ENCODE data around the gene ATP6V1G1.

The ATP6V1G1 gene

DNA sequence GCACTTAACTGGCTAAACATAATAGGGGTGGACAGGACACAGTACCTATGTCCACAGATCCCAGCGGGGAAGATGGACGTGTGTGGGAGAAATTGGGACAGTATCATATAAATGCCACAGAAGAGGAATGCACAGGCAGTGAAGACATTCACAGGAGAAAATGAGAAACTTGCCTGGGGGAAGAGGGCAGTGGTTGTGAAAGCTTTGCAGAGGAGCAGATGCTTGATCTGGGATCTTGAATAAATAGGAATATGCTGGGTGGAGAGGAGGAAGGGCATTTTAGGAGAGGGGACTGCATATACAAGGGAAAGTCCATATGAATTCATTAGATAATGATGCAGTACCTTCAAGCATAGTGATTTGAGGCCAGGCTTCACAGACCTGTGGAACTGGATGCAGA, 37.1 kb downstream of the ATP6V1G1 start:
- H3K4ac ChIP-seq (ENCODE audit: low read length): no peak overlapping the region
- no peaks in the 10 kb centered on the region for H3K4me1 ChIP-seq (ENCODE audit: control insufficient read depth in 2 of 2, insufficient read depth in 1 of 2, low read depth in 1 of 2, low read length in 2 of 2)

GRCh38 chr9:114626415-114627020, 38.9 kb downstream of the ATP6V1G1 start:
- H3K9me3 ChIP-seq (replicated peaks in 1 of 2; ENCODE audit: control insufficient read depth in 2 of 2, insufficient read depth in 1 of 2, low read depth in 1 of 2, low read length in 2 of 2): no peaks in the 10 kb centered on the region
- no peak overlapping the region for H2BK120ac ChIP-seq (ENCODE audit: low read depth, low read length)
- H3K27ac ChIP-seq (replicated peaks; ENCODE audit: low read length): no peak overlapping the region
- no peak overlapping the region for H2AFZ ChIP-seq (ENCODE audit: low read length)
- no peak overlapping the region for H3K4me3 ChIP-seq (ENCODE audit: low read length in 2 of 2)
- no CpG with 5 or more reads among the region's 4 CpGs for WGBS, 2 donors (ENCODE audit: extremely low coverage in 2 of 2, insufficient read length in 2 of 2, insufficient replicate concordance in 1 of 2)
- H3K27me3 ChIP-seq (ENCODE audit: control insufficient read depth in 3 of 3, insufficient read depth in 3 of 3, low read depth in 1 of 3, low read length in 3 of 3): no peaks in the 10 kb centered on the region
- no peak overlapping the region for H2BK15ac ChIP-seq (ENCODE audit: low read length)
- H4K8ac ChIP-seq (ENCODE audit: low read depth, low read length): no peak overlapping the region
- no peaks in the 10 kb centered on the region for H3K79me1 ChIP-seq (ENCODE audit: low read depth, low read length)
- H3K23ac ChIP-seq (ENCODE audit: low read depth, low read length, poor library complexity): no peak overlapping the region
- H2BK12ac ChIP-seq (ENCODE audit: low read length): no peak overlapping the region
- peaks cover 0 to 5% of the 10 kb centered on the region in 2 donors for H3K36me3 ChIP-seq (replicated peaks in 1 of 2; ENCODE audit: control insufficient read depth in 2 of 2, insufficient read depth in 2 of 2, low read length in 2 of 2)
- no peak overlapping the region for H4K91ac ChIP-seq (ENCODE audit: low read depth, low read length, poor library complexity)
- no peak overlapping the region for H2AK5ac ChIP-seq (ENCODE audit: low read depth, low read length)
- no peak overlapping the region for H3K14ac ChIP-seq (ENCODE audit: low read length)
- H3K9ac ChIP-seq (ENCODE audit: low read depth, low read length, poor library complexity): no peak overlapping the region
- no peak overlapping the region for H3K4me2 ChIP-seq (ENCODE audit: insufficient read depth, low read length, poor library complexity, severe bottlenecking)
- no peak overlapping the region for H3K4ac ChIP-seq (ENCODE audit: low read length)
- no peak overlapping the region for H2BK5ac ChIP-seq (ENCODE audit: low read length)
- no peaks in the 10 kb centered on the region for H3K4me1 ChIP-seq (ENCODE audit: control insufficient read depth in 2 of 2, insufficient read depth in 1 of 2, low read depth in 1 of 2, low read length in 2 of 2)
- no peak for DNase-seq (ENCODE audit: low spot score)
- H3K18ac ChIP-seq (ENCODE audit: low read length): no peak overlapping the region

More for the DNA sequence above, 37.1 kb downstream of the ATP6V1G1 start:
- H3K23ac ChIP-seq (ENCODE audit: low read depth, low read length, poor library complexity): no peak overlapping the region
- no peak overlapping the region for H2AK5ac ChIP-seq (ENCODE audit: low read depth, low read length)
- no peak overlapping the region for H2AFZ ChIP-seq (ENCODE audit: low read length)
- H3K27ac ChIP-seq (replicated peaks; ENCODE audit: low read length): no peak overlapping the region
- H4K91ac ChIP-seq (ENCODE audit: low read depth, low read length, poor library complexity): no peak overlapping the region
- H3K4me3 ChIP-seq (ENCODE audit: low read length in 2 of 2): no peak overlapping the region
- H3K4me2 ChIP-seq (ENCODE audit: insufficient read depth, low read length, poor library complexity, severe bottlenecking): no peak overlapping the region
- H3K14ac ChIP-seq (ENCODE audit: low read length): no peak overlapping the region
- no peak overlapping the region for H3K18ac ChIP-seq (ENCODE audit: low read length)
- no peaks in the 10 kb centered on the region for H3K79me1 ChIP-seq (ENCODE audit: low read depth, low read length)
- DNase-seq (ENCODE audit: low spot score): no peak
- H4K8ac ChIP-seq (ENCODE audit: low read depth, low read length): no peak overlapping the region
- H3K36me3 ChIP-seq (replicated peaks in 1 of 2; ENCODE audit: control insufficient read depth in 2 of 2, insufficient read depth in 2 of 2, low read length in 2 of 2): peaks cover 0 to 5% of the 10 kb centered on the region in 2 donors
- no peaks in the 10 kb centered on the region for H3K9me3 ChIP-seq (replicated peaks in 1 of 2; ENCODE audit: control insufficient read depth in 2 of 2, insufficient read depth in 1 of 2, low read depth in 1 of 2, low read length in 2 of 2)
- no peak overlapping the region for H2BK15ac ChIP-seq (ENCODE audit: low read length)
- no peaks in the 10 kb centered on the region for H3K27me3 ChIP-seq (ENCODE audit: control insufficient read depth in 3 of 3, insufficient read depth in 3 of 3, low read depth in 1 of 3, low read length in 3 of 3)
- no peak overlapping the region for H2BK120ac ChIP-seq (ENCODE audit: low read depth, low read length)
- no peak overlapping the region for H2BK5ac ChIP-seq (ENCODE audit: low read length)
- no peak overlapping the region for H3K9ac ChIP-seq (ENCODE audit: low read depth, low read length, poor library complexity)
- no CpG with 5 or more reads among the region's 2 CpGs for WGBS, 2 donors (ENCODE audit: extremely low coverage in 2 of 2, insufficient read length in 2 of 2, insufficient replicate concordance in 1 of 2)
- H2BK12ac ChIP-seq (ENCODE audit: low read length): no peak overlapping the region

GRCh38 chr9:114627553-114627952, 40.0 kb downstream of the ATP6V1G1 start:
- H3K27me3 ChIP-seq (ENCODE audit: control insufficient read depth in 3 of 3, insufficient read depth in 3 of 3, low read depth in 1 of 3, low read length in 3 of 3): no peaks in the 10 kb centered on the region
- no peak for DNase-seq (ENCODE audit: low spot score)

DNA sequence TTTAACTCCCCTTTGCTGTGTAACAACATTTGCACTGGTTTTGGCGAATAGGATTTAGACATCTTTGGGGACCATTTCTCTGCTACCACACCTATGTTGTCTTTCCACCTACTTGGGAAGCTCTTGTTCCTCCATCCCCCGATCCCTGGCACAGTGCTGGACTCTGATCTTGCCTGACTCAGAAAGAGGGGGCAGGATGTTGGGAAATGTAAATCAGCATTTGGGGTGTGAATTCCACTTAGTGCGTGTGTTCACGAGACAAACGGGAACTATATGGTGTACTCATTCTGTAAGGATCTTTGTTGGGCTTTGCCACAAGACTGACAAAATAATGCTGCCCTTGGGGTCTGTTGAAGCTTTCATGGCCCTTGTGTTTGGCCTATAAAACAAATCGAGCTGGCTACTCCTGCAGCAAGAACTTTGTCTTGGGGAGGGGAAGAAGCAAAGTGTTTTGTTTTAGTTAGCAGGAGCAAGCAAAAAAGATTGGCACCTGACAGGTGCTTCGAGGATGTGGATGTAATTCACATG, 42.1 kb downstream of the ATP6V1G1 start:
- no peak overlapping the region for H2AK5ac ChIP-seq (ENCODE audit: low read depth, low read length)
- no peak overlapping the region for H2AFZ ChIP-seq (ENCODE audit: low read length)
- H3K79me1 ChIP-seq (ENCODE audit: low read depth, low read length): no peaks in the 10 kb centered on the region
- no peak overlapping the region for H2BK5ac ChIP-seq (ENCODE audit: low read length)
- no peak overlapping the region for H3K4ac ChIP-seq (ENCODE audit: low read length)
- H3K9ac ChIP-seq (ENCODE audit: low read depth, low read length, poor library complexity): no peak overlapping the region
- H3K27ac ChIP-seq (replicated peaks; ENCODE audit: low read length): no peak overlapping the region
- H3K23ac ChIP-seq (ENCODE audit: low read depth, low read length, poor library complexity): no peak overlapping the region
- no peak overlapping the region for H4K8ac ChIP-seq (ENCODE audit: low read depth, low read length)
- H3K4me1 ChIP-seq (ENCODE audit: control insufficient read depth in 2 of 2, insufficient read depth in 1 of 2, low read depth in 1 of 2, low read length in 2 of 2): no peaks in the 10 kb centered on the region
- H3K27me3 ChIP-seq (ENCODE audit: control insufficient read depth in 3 of 3, insufficient read depth in 3 of 3, low read depth in 1 of 3, low read length in 3 of 3): no peaks in the 10 kb centered on the region
- DNase-seq (ENCODE audit: low spot score): no peak
- H3K36me3 ChIP-seq (replicated peaks in 1 of 2; ENCODE audit: control insufficient read depth in 2 of 2, insufficient read depth in 2 of 2, low read length in 2 of 2): peaks cover 0 to 12% of the 10 kb centered on the region in 2 donors
- no peak overlapping the region for H3K4me2 ChIP-seq (ENCODE audit: insufficient read depth, low read length, poor library complexity, severe bottlenecking)
- H3K18ac ChIP-seq (ENCODE audit: low read length): no peak overlapping the region
- no CpG with 5 or more reads among the region's 7 CpGs for WGBS, 2 donors (ENCODE audit: extremely low coverage in 2 of 2, insufficient read length in 2 of 2, insufficient replicate concordance in 1 of 2)
- no peak overlapping the region for H3K14ac ChIP-seq (ENCODE audit: low read length)
- no peak overlapping the region for H2BK120ac ChIP-seq (ENCODE audit: low read depth, low read length)
- H3K4me3 ChIP-seq (ENCODE audit: low read length in 2 of 2): no peak overlapping the region
- H2BK15ac ChIP-seq (ENCODE audit: low read length): no peak overlapping the region
- H4K91ac ChIP-seq (ENCODE audit: low read depth, low read length, poor library complexity): no peak overlapping the region
- H3K9me3 ChIP-seq (replicated peaks in 1 of 2; ENCODE audit: control insufficient read depth in 2 of 2, insufficient read depth in 1 of 2, low read depth in 1 of 2, low read length in 2 of 2): no peaks in the 10 kb centered on the region
- no peak overlapping the region for H2BK12ac ChIP-seq (ENCODE audit: low read length)

More at GRCh38 chr9:114627553-114627952, 40.0 kb downstream of the ATP6V1G1 start:
- no peaks in the 10 kb centered on the region for H3K4me1 ChIP-seq (ENCODE audit: control insufficient read depth in 2 of 2, insufficient read depth in 1 of 2, low read depth in 1 of 2, low read length in 2 of 2)
- no peak overlapping the region for H2BK12ac ChIP-seq (ENCODE audit: low read length)
- no peak overlapping the region for H3K18ac ChIP-seq (ENCODE audit: low read length)
- H3K4me2 ChIP-seq (ENCODE audit: insufficient read depth, low read length, poor library complexity, severe bottlenecking): no peak overlapping the region
- WGBS, 2 donors (ENCODE audit: extremely low coverage in 2 of 2, insufficient read length in 2 of 2, insufficient replicate concordance in 1 of 2): no CpG with 5 or more reads among the region's 1 CpG
- H3K4ac ChIP-seq (ENCODE audit: low read length): no peak overlapping the region
- peaks cover 0 to 5% of the 10 kb centered on the region in 2 donors for H3K36me3 ChIP-seq (replicated peaks in 1 of 2; ENCODE audit: control insufficient read depth in 2 of 2, insufficient read depth in 2 of 2, low read length in 2 of 2)
- H3K14ac ChIP-seq (ENCODE audit: low read length): no peak overlapping the region
- no peak overlapping the region for H4K8ac ChIP-seq (ENCODE audit: low read depth, low read length)
- H3K4me3 ChIP-seq (ENCODE audit: low read length in 2 of 2): no peak overlapping the region
- no peak overlapping the region for H3K27ac ChIP-seq (replicated peaks; ENCODE audit: low read length)
- no peak overlapping the region for H3K23ac ChIP-seq (ENCODE audit: low read depth, low read length, poor library complexity)
- no peak overlapping the region for H3K9ac ChIP-seq (ENCODE audit: low read depth, low read length, poor library complexity)
- H2BK5ac ChIP-seq (ENCODE audit: low read length): no peak overlapping the region
- no peak overlapping the region for H2BK15ac ChIP-seq (ENCODE audit: low read length)
- no peak overlapping the region for H2BK120ac ChIP-seq (ENCODE audit: low read depth, low read length)
- no peak overlapping the region for H4K91ac ChIP-seq (ENCODE audit: low read depth, low read length, poor library complexity)
- H2AK5ac ChIP-seq (ENCODE audit: low read depth, low read length): no peak overlapping the region
- H3K79me1 ChIP-seq (ENCODE audit: low read depth, low read length): no peaks in the 10 kb centered on the region
- H3K9me3 ChIP-seq (replicated peaks in 1 of 2; ENCODE audit: control insufficient read depth in 2 of 2, insufficient read depth in 1 of 2, low read depth in 1 of 2, low read length in 2 of 2): no peaks in the 10 kb centered on the region
- no peak overlapping the region for H2AFZ ChIP-seq (ENCODE audit: low read length)
